HG03064 (cell line): ENCODE measurements around the gene BCL2L15.
A peak's percentile ranks its signal among the peaks of the same experiment; 100 is the strongest.

Experiments
- ATAC-seq: cut with Tn5 transposase; IDR thresholded peaks from one replicate; pipeline ENCODE4 v1.9.1; 2021; ENCODE audit warnings: low read depth; ENCODE audit not compliant: unreplicated experiment

Gene BCL2L15

GRCh38 chr1:113912594-113913311 lies 25.4 kb upstream of the BCL2L15 start:
- ATAC-seq = no peak

DNA sequence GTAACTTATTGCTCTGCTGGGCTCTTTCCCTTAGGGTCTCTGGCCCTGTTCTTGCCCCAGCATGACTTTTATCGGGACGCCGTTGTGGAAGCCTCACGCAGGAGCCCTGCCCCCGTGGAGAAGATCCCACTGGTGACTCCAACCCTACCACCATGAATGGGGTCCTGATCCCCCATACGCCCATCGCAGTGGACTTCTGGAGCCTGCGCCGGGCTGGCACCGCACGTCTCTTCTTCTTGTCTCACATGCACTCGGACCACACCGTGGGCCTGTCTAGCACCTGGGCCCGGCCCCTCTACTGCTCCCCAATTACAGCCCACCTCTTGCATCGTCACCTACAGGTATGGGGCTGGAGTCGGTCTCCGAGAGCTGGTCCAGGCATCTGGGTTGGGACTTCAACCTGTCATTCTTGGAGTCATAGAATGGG lies 18.1 kb upstream of the BCL2L15 start:
- ATAC-seq = no peak

DNA sequence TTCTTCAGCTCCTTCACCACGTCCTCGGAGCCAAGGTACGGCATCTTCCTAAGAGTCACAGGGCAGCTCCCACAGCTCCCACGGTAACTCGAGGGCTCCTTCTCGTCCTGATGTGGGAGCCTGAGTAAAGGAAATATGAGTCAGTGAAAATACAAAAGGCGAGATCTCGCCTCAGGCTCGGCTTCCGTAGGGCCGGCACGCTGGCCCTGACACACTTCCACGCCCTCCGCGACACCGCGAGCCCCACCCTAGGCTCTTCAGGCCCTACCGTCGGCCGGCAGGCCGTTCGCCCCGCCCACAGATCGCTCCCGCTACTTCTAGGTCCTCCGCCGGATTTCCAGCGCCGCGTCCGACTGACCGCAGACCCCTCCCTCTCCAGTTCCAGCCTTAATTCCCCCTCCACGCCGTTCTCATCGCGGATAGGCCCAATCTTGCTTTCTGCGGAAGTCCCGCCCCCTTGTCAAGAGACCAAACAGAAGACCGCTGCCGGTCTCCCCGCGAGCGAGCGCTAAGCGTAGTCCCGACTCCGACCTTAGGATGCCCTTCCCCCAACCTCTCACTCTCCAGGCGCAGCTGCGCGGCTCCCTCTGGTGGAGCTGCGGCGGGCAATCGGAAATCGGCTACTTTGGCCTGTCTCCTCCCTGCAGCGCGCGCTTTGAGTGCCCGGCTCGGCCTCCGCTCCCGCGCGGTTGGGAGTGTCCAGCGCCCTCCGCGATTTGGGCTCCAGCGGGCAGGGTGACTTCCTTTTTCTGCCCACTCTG lies 17.5 kb upstream of the BCL2L15 start, which contains the start of the genes AP4B1 and DCLRE1B:
Gene AP4B1 (minus strand): TSS at position 126 of the 761 bp plus-strand sequence. CDS start 82 bp downstream, at position 44.
Gene DCLRE1B (plus strand): TSS at position 653 of the 761 bp plus-strand sequence. CDS start 261 bp downstream, outside the sequence.
- ATAC-seq = peak; percentile 86

GRCh38 chr1:113904293-113904673 lies 16.9 kb upstream of the BCL2L15 start:
- ATAC-seq = peak; percentile 30

DNA sequence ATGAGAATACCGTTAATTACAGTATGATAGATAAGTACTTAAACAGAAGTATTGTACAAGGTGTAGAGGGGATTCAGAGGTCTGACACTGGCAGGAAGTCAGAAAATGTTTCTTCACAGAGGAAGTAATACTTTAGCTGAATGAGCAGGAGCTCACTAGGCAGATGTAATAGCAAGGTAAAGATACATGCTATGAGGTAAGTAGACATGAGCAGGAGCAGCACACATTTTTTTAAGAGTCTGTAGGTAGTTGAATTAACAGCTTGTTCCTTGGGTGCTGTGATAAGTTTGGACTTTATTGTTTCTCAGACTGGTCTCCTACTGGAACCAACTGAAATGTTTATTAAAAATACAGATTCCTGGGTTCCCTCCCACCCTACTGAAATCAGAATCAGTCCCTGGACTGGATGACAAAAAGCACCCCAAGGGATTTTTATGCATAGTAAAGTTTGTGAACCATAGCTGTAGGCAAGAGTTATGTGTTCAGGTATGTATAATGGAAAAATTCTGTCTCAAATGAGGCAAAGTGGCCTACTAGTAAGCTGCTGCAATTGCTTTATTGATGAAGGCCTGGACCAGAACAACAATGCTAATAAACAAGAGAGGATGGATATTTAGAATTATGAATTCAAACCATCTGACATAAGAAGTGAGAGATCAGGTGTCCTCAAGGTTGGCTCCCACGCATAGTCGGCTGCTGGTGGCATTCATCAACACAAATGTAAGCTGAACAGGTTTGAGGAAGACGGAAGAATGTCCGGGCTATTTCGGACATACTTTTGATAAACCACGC lies 16.3 kb upstream of the BCL2L15 start:
- ATAC-seq = no peak

- ATAC-seq = no peak
Measured at GRCh38 chr1:113901191-113901590, 13.8 kb upstream of the BCL2L15 start.

GRCh38 chr1:113899111-113899510 lies 11.7 kb upstream of the BCL2L15 start:
- no peak for ATAC-seq

DNA sequence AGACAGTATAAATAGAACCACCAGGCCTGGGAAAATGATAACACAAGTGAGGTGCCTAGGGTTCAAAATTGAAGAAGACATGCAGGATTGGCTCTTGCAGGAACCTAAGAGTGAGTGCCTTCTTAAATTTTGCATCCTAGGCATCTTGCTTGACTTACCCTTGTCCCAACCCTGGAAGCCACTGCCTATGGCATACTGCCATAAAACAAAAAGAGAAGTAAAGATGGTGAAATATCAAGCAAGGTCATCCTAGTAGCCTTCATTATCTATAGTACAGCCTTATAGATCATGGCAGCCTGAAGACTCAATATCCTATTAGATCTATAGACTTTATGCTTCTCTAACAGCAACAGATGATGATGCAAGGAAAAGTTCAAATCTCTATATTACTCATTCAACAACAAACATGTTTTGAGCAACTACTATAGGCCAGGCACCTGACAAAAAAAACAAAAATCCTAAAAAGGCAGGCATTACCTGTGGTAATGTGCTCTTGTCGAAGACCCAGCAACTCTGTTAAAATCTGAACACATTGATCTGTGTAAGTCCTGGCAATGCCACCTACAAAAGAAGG lies 10.9 kb upstream of the BCL2L15 start:
- ATAC-seq = no peak

DNA sequence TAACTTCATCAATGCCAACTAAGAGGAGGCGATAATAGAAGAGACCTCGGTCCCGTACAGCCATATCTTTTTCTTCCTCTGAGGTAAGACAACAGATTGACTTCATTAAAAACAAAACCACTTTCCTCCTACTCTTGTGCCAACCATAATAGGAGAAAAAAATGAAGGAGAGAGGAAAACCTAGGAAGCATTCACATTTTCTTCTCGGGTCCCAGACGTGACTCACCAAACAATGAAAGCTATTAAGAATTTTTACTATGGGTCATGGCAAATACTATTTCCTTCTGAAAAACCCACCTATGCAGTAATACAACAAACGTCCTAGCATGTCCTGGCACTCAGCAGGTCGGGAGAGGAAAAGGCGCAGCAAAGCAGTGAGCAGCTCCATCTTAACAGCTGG lies 8.6 kb upstream of the BCL2L15 start:
- no peak for ATAC-seq

DNA sequence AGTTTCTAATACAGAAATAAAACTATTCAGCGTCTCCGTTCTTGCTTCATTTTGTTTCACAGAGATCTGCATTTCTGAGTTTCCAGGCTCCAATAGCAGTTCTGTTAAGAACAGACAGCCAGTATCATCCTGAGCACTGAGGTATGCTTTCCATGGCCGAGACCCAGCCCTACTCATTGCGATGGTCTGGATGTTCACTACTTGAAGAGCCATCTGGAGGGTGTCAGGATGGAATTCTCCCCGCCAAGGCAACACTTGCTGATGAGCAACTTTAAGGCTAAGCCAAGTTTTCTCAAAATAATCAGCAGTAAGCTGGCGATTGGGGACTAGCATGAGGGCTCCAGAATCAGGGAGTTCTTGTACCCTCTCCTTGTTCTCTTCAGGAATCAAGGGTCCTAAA lies 7.7 kb upstream of the BCL2L15 start:
- no peak for ATAC-seq

DNA sequence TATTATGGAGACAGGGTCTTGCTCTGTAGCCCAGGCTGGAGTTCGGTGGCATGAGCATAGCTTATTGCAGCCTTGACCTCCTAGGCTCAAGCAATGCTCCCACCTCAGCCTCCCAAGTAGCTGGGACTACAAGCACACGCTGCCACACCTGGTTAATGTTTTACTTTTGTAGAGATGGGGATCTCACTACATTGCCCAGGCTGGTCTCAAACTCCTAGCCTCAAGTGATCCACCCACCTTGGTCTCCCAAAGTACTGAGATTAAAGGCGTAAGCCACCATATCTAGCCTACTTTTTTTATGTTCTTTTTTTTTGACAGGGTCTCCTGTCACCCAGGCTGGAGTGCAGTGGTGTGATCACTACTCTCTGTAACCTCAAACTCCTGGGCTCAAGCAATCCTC lies 5.9 kb upstream of the BCL2L15 start:
- ATAC-seq = no peak

DNA sequence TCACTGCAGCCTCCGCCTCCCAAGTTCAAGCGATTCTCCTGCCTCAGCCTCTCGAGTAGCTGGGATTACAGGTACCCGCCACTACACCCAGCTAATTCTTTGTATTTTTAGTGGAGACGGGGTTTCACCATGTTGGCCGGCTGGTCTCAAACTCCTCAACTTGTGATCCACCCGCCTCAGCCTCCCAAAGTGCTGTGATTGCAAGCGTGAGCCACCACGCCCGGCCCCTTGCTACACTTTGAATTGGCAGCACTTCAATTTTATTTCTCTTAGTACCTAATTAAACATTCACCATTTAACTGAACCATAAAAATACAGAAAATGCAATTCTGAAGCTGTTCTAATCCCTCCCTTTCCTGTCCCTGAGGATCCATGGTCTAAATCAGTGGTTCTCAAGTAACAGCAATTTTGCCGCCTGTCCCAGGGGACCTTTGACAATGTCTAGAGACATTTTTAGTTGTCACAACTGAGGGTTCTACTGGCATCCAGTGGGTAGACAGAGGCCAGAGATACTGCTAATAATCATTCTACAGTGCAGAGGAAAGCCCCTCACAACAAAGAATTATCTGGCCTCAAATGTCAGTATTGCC lies 4.3 kb upstream of the BCL2L15 start:
- ATAC-seq = no peak

GRCh38 chr1:113890816-113891215 lies 3.4 kb upstream of the BCL2L15 start:
- ATAC-seq = no peak

DNA sequence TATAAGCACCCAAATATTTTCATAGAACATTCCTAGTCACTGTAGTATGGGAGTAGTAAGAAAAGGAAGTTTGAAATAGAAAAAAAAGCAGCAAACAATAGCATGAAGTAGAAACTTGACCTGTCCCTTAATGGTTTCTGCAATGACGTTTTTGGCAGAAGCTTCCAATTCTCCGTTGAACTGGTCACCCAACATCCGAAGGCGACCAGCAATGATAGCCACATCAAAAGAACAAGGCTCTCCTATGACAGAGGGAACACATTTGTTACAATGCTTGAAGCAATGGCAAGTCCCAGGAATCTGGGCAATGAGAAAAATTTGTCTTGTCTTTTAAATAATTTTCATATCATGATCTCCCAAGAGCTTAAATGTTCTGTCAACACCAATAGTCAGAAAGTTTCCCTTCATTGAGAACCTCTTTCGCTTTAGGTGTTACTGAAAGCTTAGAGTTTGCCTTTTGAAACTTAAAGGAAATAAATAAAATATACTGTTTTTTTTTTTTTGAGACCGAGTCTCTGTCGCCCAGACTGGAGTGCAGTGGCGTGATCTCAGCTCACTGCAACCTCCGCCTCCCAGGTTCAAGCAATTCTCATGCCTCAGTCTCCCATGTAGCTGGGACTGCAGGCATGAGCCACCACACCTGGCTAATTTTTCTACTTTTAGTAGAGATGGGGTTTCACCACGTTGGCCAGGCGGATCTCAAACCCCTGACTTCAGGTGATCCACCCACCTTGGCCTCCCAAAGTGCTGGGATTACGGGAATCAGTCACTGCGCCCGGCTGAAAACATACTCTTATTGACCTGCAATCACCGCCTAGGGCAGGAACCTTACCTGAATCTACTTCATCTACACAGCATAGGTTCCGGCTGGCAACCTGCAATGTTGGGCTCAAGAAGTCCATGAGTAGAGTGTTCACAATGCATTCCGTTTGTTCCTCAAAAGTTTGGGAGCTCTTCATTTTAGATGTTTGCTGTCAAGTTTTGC lies 672 bp downstream of the BCL2L15 start:
- ATAC-seq = no peak

DNA sequence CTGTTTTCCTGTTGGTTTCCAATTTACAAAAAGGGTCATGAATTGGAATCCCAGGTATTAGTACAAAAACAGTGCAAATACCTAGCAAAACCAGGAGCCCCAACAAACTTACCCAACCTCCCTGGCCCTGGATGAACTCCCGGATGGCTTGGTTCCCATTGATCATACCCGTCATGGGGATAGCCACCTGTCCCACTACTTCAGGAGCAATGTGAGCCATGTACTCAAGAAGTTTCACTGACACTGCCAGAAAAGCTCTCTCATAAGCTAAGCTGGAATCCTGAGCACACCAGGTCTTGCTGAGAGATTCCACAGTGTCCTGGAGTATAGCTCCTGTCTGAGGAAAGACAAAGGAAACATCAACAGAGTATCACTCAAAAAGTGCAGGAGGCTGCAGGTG lies 5.7 kb downstream of the BCL2L15 start:
- no peak for ATAC-seq

DNA sequence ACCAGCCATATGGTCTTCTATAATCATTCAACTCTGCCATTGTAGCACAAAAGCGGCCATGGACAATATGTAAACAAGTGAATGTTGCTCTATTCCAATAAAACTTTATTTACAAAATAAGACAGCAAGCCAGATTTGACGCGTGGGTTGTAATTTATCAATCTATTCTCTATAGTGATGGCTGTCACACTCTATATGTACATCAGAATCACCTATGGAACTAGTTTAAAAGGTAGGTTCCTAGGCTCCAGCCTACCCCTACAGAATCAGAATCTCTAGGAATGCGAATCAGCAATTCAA lies 7.7 kb downstream of the BCL2L15 start:
- no peak for ATAC-seq

GRCh38 chr1:113876176-113876575 lies 11.2 kb downstream of the BCL2L15 start:
- ATAC-seq = no peak

DNA sequence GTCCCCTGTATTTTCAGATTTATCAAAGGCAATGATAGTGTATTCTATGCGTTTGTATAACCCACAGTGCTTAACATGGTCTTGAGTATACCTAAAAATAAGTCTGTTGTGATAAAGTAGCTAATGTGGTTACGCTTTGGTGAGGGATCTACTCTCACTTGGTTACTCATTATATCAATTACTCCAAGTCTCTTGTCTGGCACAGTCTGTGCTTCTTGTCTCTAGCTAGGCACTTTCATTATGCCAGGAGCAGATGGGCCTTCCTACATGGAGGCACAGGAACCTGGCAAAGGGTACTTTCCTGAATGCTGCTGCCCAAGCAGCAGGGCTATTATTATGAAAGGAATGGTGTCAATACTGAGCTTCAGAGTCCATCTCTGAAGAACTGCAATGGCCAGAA lies 11.7 kb downstream of the BCL2L15 start:
- ATAC-seq = peak; percentile 35
